Brain microvascular endothelial cell (primary cell): ENCODE results near the gene GHRH.

ENCODE experiments used
- DNase-seq: peaks from one replicate; pipeline ENCODE4 v3.0.0-alpha.2; 2020
- H3K27ac ChIP-seq: fragments of 250-450 bp; sonication (Bioruptor Pico); 2 replicates; pipeline ENCODE4 v1.5.1; 2020; ENCODE audit warnings: mild to moderate bottlenecking, moderate library complexity
- H3K27me3 ChIP-seq: fragments of 250-450 bp; sonication (Bioruptor Pico); replicated peaks from 2 replicates; pipeline ENCODE4 v1.5.1; 2020; ENCODE audit warnings: mild to moderate bottlenecking
- H3K36me3 ChIP-seq: fragments of 250-450 bp; sonication (Bioruptor Pico); replicated peaks from 2 replicates; pipeline ENCODE4 v1.5.1; 2020; ENCODE audit warnings: mild to moderate bottlenecking
- H3K4me3 ChIP-seq: 2 replicates; pipeline ENCODE4 v1.5.1; 2011; ENCODE audit warnings: low read depth, mild to moderate bottlenecking, control low read depth, low read length, moderate library complexity
- CTCF ChIP-seq: IDR thresholded peaks from 2 replicates; pipeline ENCODE4 v1.5.1; 2011; ENCODE audit warnings: low read depth, mild to moderate bottlenecking, moderate library complexity, low read length, control low read depth, inconsistent platforms; ENCODE audit errors: missing control alignments
- in situ Hi-C: cut with HindIII; loops from 2 replicates; pipeline ENCODE4 v1.10.0; 2017; ENCODE audit warnings: low sequenced_read_pairs, low pct_ligation_motif_present

The GHRH gene

GRCh38 chr20:37246736-37247135 lies 14.9 kb downstream of the GHRH start:
- no peak for TF ChIP-seq CTCF
- Histone ChIP-seq H3K36me3 (peaks cover 15% of the 10 kb centered on the region), H3K4me3 (no peak overlapping the region), H3K27me3 (no peaks in the 10 kb centered on the region), H3K27ac (no peak overlapping the region)
- in situ Hi-C loops = no loop called here
- no peak for DNase-seq

- in situ Hi-C loops = no loop called here
- no peak for TF ChIP-seq CTCF
- DNase-seq = no peak
- H3K4me3 ChIP-seq = no peak overlapping the region
- H3K36me3 ChIP-seq = peaks cover 23% of the 10 kb centered on the region
- H3K27me3 ChIP-seq = no peaks in the 10 kb centered on the region
- no peak overlapping the region for H3K27ac ChIP-seq
Observed at GRCh38 chr20:37245216-37246150, 16.1 kb downstream of the GHRH start.

GRCh38 chr20:37244572-37244957 lies 17.0 kb downstream of the GHRH start:
- H3K4me3 ChIP-seq = no peak overlapping the region
- peaks cover 27% of the 10 kb centered on the region for H3K36me3 ChIP-seq
- in situ Hi-C loops = no loop called here
- no peaks in the 10 kb centered on the region for H3K27me3 ChIP-seq
- DNase-seq = no peak
- no peak for TF ChIP-seq CTCF
- H3K27ac ChIP-seq = no peak overlapping the region

- in situ Hi-C loops = no loop called here
- H3K27ac ChIP-seq = no peak overlapping the region
- H3K27me3 ChIP-seq = no peaks in the 10 kb centered on the region
- no peak for TF ChIP-seq CTCF
- DNase-seq = no peak
- H3K36me3 ChIP-seq = peaks cover 30% of the 10 kb centered on the region
- H3K4me3 ChIP-seq = no peak overlapping the region
Observed at GRCh38 chr20:37243937-37244571, 17.6 kb downstream of the GHRH start.

- H3K4me3 ChIP-seq = no peak overlapping the region
- no peak for DNase-seq
- H3K36me3 ChIP-seq = peaks cover 38% of the 10 kb centered on the region
- H3K27ac ChIP-seq = no peak overlapping the region
- H3K27me3 ChIP-seq = no peaks in the 10 kb centered on the region
- in situ Hi-C loops = no loop called here
- TF ChIP-seq CTCF = peak; percentile 46
Observed at GRCh38 chr20:37243076-37243936, 18.3 kb downstream of the GHRH start.
